T-cell (primary cell): Measurements from ENCODE around the gene ZNF335. TPM values are rescaled to one million over a fixed set of nuclear protein-coding genes. Genes with fewer than 3 reads are reported as not detected.

ENCODE experiments used
- ATAC-seq, 4 experiments: fragments of 200-7000 bp in 3 of 4; fragments of 150-1000 bp in 1 of 4; cut with Tn5 transposase; replicated peaks in 1 of 4; 1 replicate in 3 of 4; 2 replicates in 1 of 4; pipeline ENCODE4 v1.10.0; 2021; ENCODE audit warnings: moderate library complexity in 3 of 4, mild to moderate bottlenecking in 2 of 4, moderate number of reproducible peaks in 1 of 4
- CTCF ChIA-PET, 2 donors: fragments of 300-600 bp; sonication (Branson Sonifier 250); formaldehyde crosslinking; loops; one replicate each; lab custom pipeline; 2022; ENCODE audit warnings: antibody characterized with exemption in 2 of 2; lab: Charles Lee
- POLR2A ChIA-PET, 2 donors: fragments of 300-600 bp; sonication (Branson Sonifier 250); formaldehyde crosslinking; loops; one replicate each; lab custom pipeline; 2022; ENCODE audit warnings: antibody characterized with exemption in 2 of 2; lab: Charles Lee
- DNase-seq, 35 experiments: peaks; one replicate each; pipeline versions ENCODE4 v3.0.0 to v3.0.0-alpha.2; 2013 to 2023
- H3K27ac ChIP-seq: one replicate; pipeline ENCODE4 v1.5.1; 2013; ENCODE audit warnings: low read length
- H3K27me3 ChIP-seq, 2 experiments: replicated peaks in 1 of 2; 1 replicate in 1 of 2; 2 replicates in 1 of 2; pipeline versions ENCODE4 v1.6.1 to v1.7.0; 2013; ENCODE audit warnings: low read length in 1 of 2, mixed read lengths in 1 of 2; ENCODE audit not compliant: control insufficient read depth in 2 of 2, insufficient read depth in 2 of 2; ENCODE audit errors: extremely low read depth in 1 of 2
- H3K36me3 ChIP-seq, 2 donors: 1 replicate in 1 of 2; 2 replicates in 1 of 2; pipeline versions ENCODE4 v1.6.1 to v1.7.0; 2013; ENCODE audit warnings: low read length in 1 of 2; ENCODE audit not compliant: control insufficient read depth in 2 of 2, insufficient read depth in 1 of 2; ENCODE audit errors: extremely low read depth in 1 of 2
- H3K4me1 ChIP-seq, 2 experiments: 1 replicate in 1 of 2; 2 replicates in 1 of 2; pipeline versions ENCODE4 v1.6.1 to v1.7.0; 2013; ENCODE audit warnings: low read length in 2 of 2, mixed read lengths in 1 of 2; ENCODE audit not compliant: insufficient read depth in 2 of 2, control insufficient read depth in 1 of 2; ENCODE audit errors: extremely low read depth in 1 of 2
- H3K4me3 ChIP-seq, 2 donors: 1 replicate in 1 of 2; 2 replicates in 1 of 2; pipeline versions ENCODE4 v1.5.1 to v1.7.0; 2013; ENCODE audit warnings: mild to moderate bottlenecking in 2 of 2, low read length in 1 of 2, moderate library complexity in 1 of 2; ENCODE audit not compliant: control insufficient read depth in 1 of 2; ENCODE audit errors: extremely low read depth in 1 of 2
- H3K9me3 ChIP-seq: 2 replicates; pipeline ENCODE4 v1.7.0; 2013
- H3K27ac Mint-ChIP-seq, 2 donors: one replicate each; pipeline ENCODE4 v1.8.0; 2020 to 2021; ENCODE audit warnings: mild to moderate bottlenecking in 2 of 2, mixed read lengths in 2 of 2
- H3K27me3 Mint-ChIP-seq, 2 donors: one replicate each; pipeline ENCODE4 v1.8.0; 2021 to 2022; ENCODE audit warnings: mixed read lengths in 2 of 2
- H3K36me3 Mint-ChIP-seq: one replicate; pipeline ENCODE4 v1.8.0; 2021; ENCODE audit warnings: mixed read lengths
- H3K4me1 Mint-ChIP-seq, 3 donors: one replicate each; pipeline ENCODE4 v1.8.0; 2020 to 2022; ENCODE audit warnings: mixed read lengths in 3 of 3, mild to moderate bottlenecking in 1 of 3
- H3K4me3 Mint-ChIP-seq, 3 donors: one replicate each; pipeline ENCODE4 v1.8.0; 2020 to 2022; ENCODE audit warnings: mild to moderate bottlenecking in 3 of 3, mixed read lengths in 3 of 3, moderate library complexity in 3 of 3
- H3K9me3 Mint-ChIP-seq, 3 donors: one replicate each; pipeline ENCODE4 v1.8.0; 2020 to 2022; ENCODE audit warnings: mixed read lengths in 3 of 3
- WGBS: methylation state at CpG from one replicate; pipeline ENCODE4 v1.1.5; 2013; ENCODE audit warnings: missing lambda C conversion rate; ENCODE audit not compliant: insufficient coverage; 5-methylcytosine and 5-hydroxymethylcytosine counted together
- total RNA-seq, 35 experiments: library from RNA in 6 of 35; stranded (reverse) in 6 of 35; fragments of 120-200 nt in 1 of 35; gene quantifications; one replicate each; pipeline versions ENCODE4 v1.2.1 to v1.2.4 and lab custom pipeline; 2013 to 2026

The ZNF335 gene
- total RNA-seq, 5 donors from 2014 or later (not counting 1 experiment from before 2014, with no cell fraction given), result 58.6 to 106 (median 68.3) TPM

- H3K36me3 Mint-ChIP-seq, result no peaks in the 10 kb centered on the region
- H3K27ac ChIP-seq, result no peak within 1 kb of the TSS
- H3K27ac Mint-ChIP-seq, result no peak within 1 kb of the TSS
Observed at GRCh38 chr20:45911486-45912343, 60.3 kb downstream of the ZNF335 start, which contains the start of gene PLTP. TSS of gene PLTP (minus strand) at chr20:45912155. CDS start at chr20:45911452, 703 bp downstream.

DNA sequence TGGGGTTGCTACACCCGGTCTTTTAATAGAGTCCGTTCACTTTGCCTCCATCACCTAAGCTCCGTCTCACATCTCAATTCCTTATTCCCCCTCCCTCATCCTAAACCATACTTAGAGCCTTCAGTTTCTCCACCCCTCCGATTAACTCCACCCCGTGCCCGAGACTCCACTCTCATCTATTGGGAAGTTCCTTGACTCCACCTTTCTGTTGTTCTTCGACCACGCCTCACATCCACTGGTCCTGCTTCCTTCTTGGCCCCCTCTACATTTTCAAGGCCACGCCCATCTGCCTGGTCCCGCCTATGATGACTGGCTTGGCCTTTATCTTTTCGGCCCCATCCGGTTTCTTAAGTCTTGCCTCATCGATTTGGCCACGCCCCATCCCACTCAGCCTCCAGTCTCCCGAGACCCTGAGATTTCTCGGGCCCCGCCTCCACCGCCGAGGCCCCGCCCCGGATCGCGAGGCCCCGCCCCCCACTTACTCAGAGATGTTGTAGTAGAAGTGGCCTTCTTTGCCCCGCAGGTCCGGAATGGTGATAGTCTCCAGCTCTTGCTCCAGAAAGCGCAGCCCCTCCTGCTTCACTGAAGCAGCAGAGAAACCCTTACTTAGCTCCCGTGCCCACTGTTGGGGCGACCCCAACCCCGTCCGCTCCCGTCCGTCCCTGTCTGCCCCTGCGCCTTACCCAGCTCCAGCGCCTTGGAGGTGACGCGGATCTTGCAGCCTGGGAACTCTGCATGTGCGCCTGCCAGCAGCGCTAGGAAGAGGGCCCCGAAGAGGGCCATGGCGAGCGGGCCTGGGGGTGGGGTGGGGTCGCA lies 61.1 kb downstream of the ZNF335 start:
- WGBS, result 12% methylated on average over 30 of the region's 43 CpGs
- peaks cover 0 to 45% of the 10 kb centered on the region in 2 experiments for H3K27me3 ChIP-seq
- ChIA-PET POLR2A (no interaction called here), CTCF (interaction anchor here in 1 of 2 donors (1.2 to 1.5 kb wide), 2 partner anchors 30 to 60 kb away, joined by 3 read pairs; partner anchors contain the start of gene ZSWIM1)
- no peaks in the 10 kb centered on the region for H3K9me3 Mint-ChIP-seq
- peaks cover 4 to 21% of the 10 kb centered on the region in 2 experiments for H3K4me1 ChIP-seq
- H3K27me3 Mint-ChIP-seq, result peaks cover 10 to 14% of the 10 kb centered on the region in 2 donors
- peak; percentile 83 to 88 (median 86) for ATAC-seq
- peak overlapping the region; percentile 46 to 52 for H3K4me3 ChIP-seq
- no peaks in the 10 kb centered on the region for H3K9me3 ChIP-seq
- H3K36me3 Mint-ChIP-seq, result no peaks in the 10 kb centered on the region
- peak; percentile 68 to 90 (median 79) for DNase-seq
- no peak overlapping the region for H3K27ac ChIP-seq
- H3K36me3 ChIP-seq, result no peaks in the 10 kb centered on the region
- H3K4me3 Mint-ChIP-seq, result peak overlapping the region; percentile 56 to 79 (median 77)
- peak overlapping the region in 1 of 2 donors; percentile 44 for H3K27ac Mint-ChIP-seq
- peaks cover 9 to 21% (median 18%) of the 10 kb centered on the region in 3 donors for H3K4me1 Mint-ChIP-seq

More at GRCh38 chr20:45911486-45912343, 60.3 kb downstream of the ZNF335 start, which contains the start of gene PLTP:
- H3K4me3 ChIP-seq, result peak within 1 kb of the TSS; percentile 46 to 52
- no peaks in the 10 kb centered on the region for H3K9me3 Mint-ChIP-seq
- CTCF ChIA-PET, result interaction anchor here in 1 of 2 donors (1.5 kb wide), 1 partner anchor 30 kb away, joined by 3 read pairs; the partner anchor contains the start of gene ZSWIM1
- peak; percentile 29 to 44 (median 38) for ATAC-seq
- H3K27me3 ChIP-seq, result peaks cover 0 to 51% of the 10 kb centered on the region in 2 experiments
- peak in 25 of 35 experiments; percentile 17 to 56 (median 32) for DNase-seq
- peak within 1 kb of the TSS; percentile 56 to 79 (median 77) for H3K4me3 Mint-ChIP-seq
- WGBS, result 3% methylated on average over 23 of the region's 58 CpGs
- H3K27me3 Mint-ChIP-seq, result peaks cover 18 to 22% of the 10 kb centered on the region in 2 donors
- no peaks in the 10 kb centered on the region for H3K9me3 ChIP-seq
- H3K4me1 Mint-ChIP-seq, result peaks cover 9 to 21% (median 18%) of the 10 kb centered on the region in 3 donors
- H3K4me1 ChIP-seq, result peaks cover 4 to 21% of the 10 kb centered on the region in 2 experiments
- H3K36me3 ChIP-seq, result no peaks in the 10 kb centered on the region
- POLR2A ChIA-PET, result no interaction called here

DNA sequence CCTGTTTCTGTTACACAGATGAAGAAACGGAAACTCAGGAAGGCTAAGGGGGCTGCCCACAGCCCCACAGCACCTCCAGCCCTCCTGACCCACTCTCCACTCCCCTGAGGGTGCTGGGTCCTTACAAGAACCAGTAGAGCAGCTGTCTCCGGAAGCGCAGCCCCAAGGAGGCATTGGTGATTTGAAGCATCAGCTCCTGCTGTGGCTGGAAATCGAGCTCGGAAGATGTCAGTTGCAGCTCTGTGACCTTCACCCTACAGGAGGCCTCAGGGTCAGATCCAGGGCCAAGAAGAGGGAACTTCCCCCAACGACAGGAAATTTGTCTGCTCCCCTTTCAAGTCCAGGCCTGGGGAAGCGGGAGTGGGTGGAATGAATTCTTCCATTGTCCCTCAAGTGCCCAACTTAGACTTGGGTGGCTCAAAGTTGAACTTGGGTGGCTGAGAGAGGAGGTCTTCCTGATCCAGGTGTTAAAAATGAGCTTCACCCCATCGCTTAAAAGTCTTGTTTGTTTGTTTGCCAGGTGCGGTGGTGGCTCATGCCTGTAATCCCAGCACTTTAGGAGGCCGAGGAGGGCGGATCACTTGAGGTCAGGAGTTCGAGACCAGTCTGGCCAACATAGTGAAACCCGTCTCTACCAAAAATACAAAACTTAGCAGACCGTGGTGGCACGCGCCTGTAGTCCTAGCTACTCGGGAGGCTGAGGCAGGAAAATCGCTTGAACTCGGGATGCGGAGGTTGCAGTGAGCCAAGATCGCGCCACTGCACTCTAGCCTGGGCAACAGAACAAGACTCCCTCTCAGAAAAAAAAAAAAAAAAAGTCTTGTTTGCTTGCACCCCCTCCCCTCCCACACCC lies 62.0 kb downstream of the ZNF335 start:
- H3K4me1 ChIP-seq, result peaks cover 4 to 21% of the 10 kb centered on the region in 2 experiments
- Mint-ChIP-seq H3K9me3 (no peaks in the 10 kb centered on the region), H3K36me3 (no peaks in the 10 kb centered on the region), H3K27me3 (peaks cover 10 to 13% of the 10 kb centered on the region in 2 donors), H3K4me1 (peaks cover 9 to 21% (median 18%) of the 10 kb centered on the region in 3 donors), H3K27ac (peak overlapping the region in 1 of 2 donors; percentile 44), H3K4me3 (peak overlapping the region; percentile 56 to 79 (median 77))
- peak overlapping the region in 1 of 2 donors; percentile 52 for H3K4me3 ChIP-seq
- ChIA-PET POLR2A (interaction anchor here in 1 of 2 donors (0.5 kb wide), 1 partner anchor 44 kb away, joined by 9 read pairs; no protein-coding TSS in a partner anchor), CTCF (interaction anchor here in 1 of 2 donors (1.2 kb wide), 1 partner anchor 61 kb away, joined by 3 read pairs; no protein-coding TSS in a partner anchor)
- WGBS, result 95% methylated on average over 15 of the region's 22 CpGs
- ATAC-seq, result no peak
- DNase-seq, result no peak
- H3K27me3 ChIP-seq, result peaks cover 0 to 37% of the 10 kb centered on the region in 2 experiments
- no peaks in the 10 kb centered on the region for H3K36me3 ChIP-seq
- H3K9me3 ChIP-seq, result no peaks in the 10 kb centered on the region
- no peak overlapping the region for H3K27ac ChIP-seq

DNA sequence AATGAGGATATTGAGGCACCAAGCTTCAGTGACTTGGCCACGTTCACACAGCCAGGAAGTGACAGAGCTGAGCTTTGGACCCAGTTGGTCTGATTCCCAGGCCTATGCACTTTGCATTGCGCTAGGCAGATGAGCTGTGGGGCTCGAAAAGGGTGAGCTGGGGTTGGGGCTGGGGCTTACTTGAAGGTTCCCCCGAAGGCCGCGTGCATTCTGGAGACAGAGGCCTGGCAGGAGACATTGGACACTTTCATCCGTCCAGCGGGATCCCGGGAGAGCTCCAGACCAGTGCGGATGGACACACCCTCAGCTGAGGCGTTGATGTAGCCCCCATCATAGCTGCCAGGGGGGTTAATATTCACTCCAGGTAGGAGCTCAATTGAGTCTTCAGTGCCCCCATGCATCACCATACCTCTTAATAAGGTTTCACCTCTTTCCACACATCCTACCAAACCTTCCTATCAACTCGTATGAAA lies 62.6 kb downstream of the ZNF335 start:
- H3K4me1 ChIP-seq, result peaks cover 4 to 21% of the 10 kb centered on the region in 2 experiments
- ATAC-seq (no peak), DNase-seq (no peak)
- no peak overlapping the region for H3K27ac ChIP-seq
- Mint-ChIP-seq H3K9me3 (no peaks in the 10 kb centered on the region), H3K4me3 (no peak overlapping the region), H3K27ac (no peak overlapping the region), H3K27me3 (peaks cover 7 to 9% of the 10 kb centered on the region in 2 donors), H3K36me3 (no peaks in the 10 kb centered on the region), H3K4me1 (peaks cover 9 to 21% (median 18%) of the 10 kb centered on the region in 3 donors)
- H3K4me3 ChIP-seq, result no peak overlapping the region
- POLR2A ChIA-PET, result interaction anchor here (0.5 kb wide), 2 partner anchors 32 to 45 kb away, joined by 6 to 9 read pairs; no protein-coding TSS in a partner anchor
- H3K9me3 ChIP-seq, result no peaks in the 10 kb centered on the region
- CTCF ChIA-PET, result no interaction called here
- 91% methylated on average over 11 of the region's 12 CpGs for WGBS
- peaks cover 0 to 39% of the 10 kb centered on the region in 2 experiments for H3K27me3 ChIP-seq
- no peaks in the 10 kb centered on the region for H3K36me3 ChIP-seq

GRCh38 chr20:45908084-45908483 lies 63.9 kb downstream of the ZNF335 start:
- CTCF ChIA-PET, result no interaction called here
- no peak overlapping the region for H3K27ac Mint-ChIP-seq
- DNase-seq (no peak), ATAC-seq (no peak)
- H3K4me1 ChIP-seq, result peaks cover 4 to 21% of the 10 kb centered on the region in 2 experiments
- H3K9me3 ChIP-seq, result no peaks in the 10 kb centered on the region
- H3K36me3 Mint-ChIP-seq, result no peaks in the 10 kb centered on the region
- H3K36me3 ChIP-seq, result no peaks in the 10 kb centered on the region
- peaks cover 0 to 27% of the 10 kb centered on the region in 2 experiments for H3K27me3 ChIP-seq
- H3K4me3 Mint-ChIP-seq, result no peak overlapping the region
- H3K27ac ChIP-seq, result no peak overlapping the region
- no peaks in the 10 kb centered on the region for H3K9me3 Mint-ChIP-seq
- no peak overlapping the region for H3K4me3 ChIP-seq
- 96% methylated on average over 2 of the region's 2 CpGs for WGBS
- POLR2A ChIA-PET, result no interaction called here
- peaks cover 3 to 4% of the 10 kb centered on the region in 2 donors for H3K27me3 Mint-ChIP-seq
- peaks cover 9 to 20% (median 18%) of the 10 kb centered on the region in 3 donors for H3K4me1 Mint-ChIP-seq
